Measurements from ENCODE around the gene SEMA6A. TPM values are rescaled to one million over a fixed set of nuclear protein-coding genes. Genes with fewer than 3 reads are reported as not detected.
A peak's percentile ranks its signal among the peaks of the same experiment; 100 is the strongest.

SEMA6A gene
- polyA plus RNA-seq, 1 donor: 72.5 TPM

- DNase-seq: no peak
Observed at GRCh38 chr5:116464144-116464708, 110.4 kb downstream of the SEMA6A start.

- no peak for DNase-seq
Observed at GRCh38 chr5:116462500-116462899, 112.1 kb downstream of the SEMA6A start.

- no peak for DNase-seq
Observed at GRCh38 chr5:116459301-116459700, 115.3 kb downstream of the SEMA6A start.

- DNase-seq: no peak
Observed at GRCh38 chr5:116457062-116457461, 117.6 kb downstream of the SEMA6A start.

- DNase-seq: no peak
Observed at GRCh38 chr5:116456036-116456435, 118.6 kb downstream of the SEMA6A start.

GRCh38 chr5:116455061-116455460 is 119.6 kb downstream of the SEMA6A start:
- DNase-seq: no peak

- peak; percentile 38 for DNase-seq
Observed at GRCh38 chr5:116454417-116454927, 120.2 kb downstream of the SEMA6A start.

- no peak for DNase-seq
Observed at GRCh38 chr5:116453988-116454411, 120.6 kb downstream of the SEMA6A start.

GRCh38 chr5:116452774-116453368 is 121.8 kb downstream of the SEMA6A start:
- no peak for DNase-seq

- no peak for DNase-seq
Observed at GRCh38 chr5:116451905-116452450, 122.6 kb downstream of the SEMA6A start.

GRCh38 chr5:116451066-116451465 is 123.6 kb downstream of the SEMA6A start:
- DNase-seq: no peak

- DNase-seq: no peak
Observed at GRCh38 chr5:116449458-116449857, 125.2 kb downstream of the SEMA6A start.

- DNase-seq: no peak
Observed at GRCh38 chr5:116448870-116449427, 125.7 kb downstream of the SEMA6A start.

GRCh38 chr5:116448450-116448849 is 126.2 kb downstream of the SEMA6A start:
- no peak for DNase-seq

GRCh38 chr5:116446356-116447005 is 128.1 kb downstream of the SEMA6A start:
- no peak for DNase-seq

GRCh38 chr5:116445311-116445710 is 129.3 kb downstream of the SEMA6A start:
- DNase-seq: no peak

- DNase-seq: no peak
Observed at GRCh38 chr5:116444373-116445295, 130.0 kb downstream of the SEMA6A start.

- no peak for DNase-seq
Observed at GRCh38 chr5:116442931-116443551, 131.6 kb downstream of the SEMA6A start.

- no peak for DNase-seq
Observed at GRCh38 chr5:116442095-116442534, 132.5 kb downstream of the SEMA6A start.

GRCh38 chr5:116441223-116441622 is 133.4 kb downstream of the SEMA6A start:
- no peak for DNase-seq

GRCh38 chr5:116440457-116441001 is 134.1 kb downstream of the SEMA6A start:
- no peak for DNase-seq

All from left kidney (tissue), 2 donors.